Activated CD4-positive, alpha-beta T cell treated with anti-CD3 and anti-CD28 coated beads, Interleukin-2, Interleukin-6, amounts not matched to agents 100 ng/mL and 50 ng/mL, durations not matched to agents 16 hours and 8 hours (primary cell): ENCODE results near the gene RAF1.
"Not testable (repeated sequence)": the region's sequence is repeated elsewhere in the genome, so short reads cannot be mapped to it uniquely, and the experiment has no call there.

Experiments
- DNase-seq: peaks from one replicate; pipeline ENCODE4 v3.0.0-alpha.2; 2020

Gene RAF1

GRCh38 chr3:12556690-12557472 is 107.0 kb downstream of the RAF1 start, which contains the start of gene MKRN2:
TSS of gene MKRN2 (plus strand) at chr3:12557087. CDS start at chr3:12557151, 64 bp downstream.
- DNase-seq = peak; percentile 92

- DNase-seq = no peak
These were observed 107.6 kb downstream of the RAF1 start for GRCh38 chr3:12556314-12556689.

GRCh38 chr3:12553921-12554391 is 110.0 kb downstream of the RAF1 start:
- DNase-seq = no peak

GRCh38 chr3:12549971-12550760 is 113.8 kb downstream of the RAF1 start:
- no peak for DNase-seq

GRCh38 chr3:12545473-12545791 is 118.5 kb downstream of the RAF1 start, which contains the start of gene MKRN2OS:
TSS of gene MKRN2OS (minus strand) at chr3:12545499. CDS start at chr3:12545464, 35 bp downstream.
- no peak for DNase-seq

- no peak for DNase-seq
These were observed 119.1 kb downstream of the RAF1 start for GRCh38 chr3:12544652-12545472.

GRCh38 chr3:12543497-12543896 is 120.4 kb downstream of the RAF1 start:
- not testable (repeated sequence) for DNase-seq

GRCh38 chr3:12541625-12542024 is 122.3 kb downstream of the RAF1 start:
- no peak for DNase-seq

GRCh38 chr3:12536423-12536822 is 127.5 kb downstream of the RAF1 start:
- no peak for DNase-seq
